ENCODE measurements around the gene NT5C1A.

The NT5C1A gene

GRCh38 chr1:39650431-39650830, 21.5 kb downstream of the NT5C1A start:
- Histone ChIP-seq H3K4me3 (replicated peaks; ENCODE audit: low read depth, low read length) (no peak overlapping the region), H3K36me3 (ENCODE audit: control insufficient read depth, insufficient read depth, low read length) (no peaks in the 10 kb centered on the region), H3K27me3 (replicated peaks; ENCODE audit: control insufficient read depth, insufficient read depth, low read length) (no peaks in the 10 kb centered on the region)
- no peak for TF ChIP-seq CTCF (IDR thresholded peaks at IDR 0.05; ENCODE audit: insufficient read depth, low read length, poor library complexity, severe bottlenecking)
- no peak for DNase-seq (ENCODE audit: extremely low read depth, insufficient read length)

- TF ChIP-seq CTCF (IDR thresholded peaks at IDR 0.05; ENCODE audit: insufficient read depth, low read length, poor library complexity, severe bottlenecking), result no peak
- DNase-seq (ENCODE audit: extremely low read depth, insufficient read length), result no peak
- Histone ChIP-seq H3K36me3 (ENCODE audit: control insufficient read depth, insufficient read depth, low read length) (no peaks in the 10 kb centered on the region), H3K4me3 (replicated peaks; ENCODE audit: low read depth, low read length) (no peak overlapping the region), H3K27me3 (replicated peaks; ENCODE audit: control insufficient read depth, insufficient read depth, low read length) (no peaks in the 10 kb centered on the region)
Measured at GRCh38 chr1:39649636-39650185, 22.2 kb downstream of the NT5C1A start.

DNA sequence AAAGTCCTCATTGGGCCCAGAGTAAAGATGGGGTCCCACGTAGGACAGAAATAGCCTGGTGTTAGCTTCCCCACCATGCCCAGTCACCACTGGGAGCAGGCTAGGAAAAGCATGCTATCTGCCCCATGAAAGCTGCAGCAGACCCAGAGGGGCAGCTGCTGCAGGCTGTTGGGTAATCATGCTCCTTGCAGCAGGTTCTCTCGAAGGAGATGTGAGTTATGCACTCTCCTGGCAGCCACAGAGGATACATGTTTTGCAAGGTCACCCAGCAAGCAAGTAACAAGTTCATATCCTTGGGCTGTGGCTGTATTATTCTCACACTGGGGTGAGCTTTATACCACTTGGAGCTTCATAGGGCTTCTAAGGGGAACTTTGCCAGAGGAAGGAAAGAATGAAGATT, 23.4 kb downstream of the NT5C1A start:
- no peak overlapping the region for H3K4me3 ChIP-seq (replicated peaks; ENCODE audit: low read depth, low read length)
- TF ChIP-seq CTCF (IDR thresholded peaks at IDR 0.05; ENCODE audit: insufficient read depth, low read length, poor library complexity, severe bottlenecking), result no peak
- DNase-seq (ENCODE audit: extremely low read depth, insufficient read length), result no peak
- no peaks in the 10 kb centered on the region for H3K36me3 ChIP-seq (ENCODE audit: control insufficient read depth, insufficient read depth, low read length)
- H3K27me3 ChIP-seq (replicated peaks; ENCODE audit: control insufficient read depth, insufficient read depth, low read length), result no peaks in the 10 kb centered on the region

DNA sequence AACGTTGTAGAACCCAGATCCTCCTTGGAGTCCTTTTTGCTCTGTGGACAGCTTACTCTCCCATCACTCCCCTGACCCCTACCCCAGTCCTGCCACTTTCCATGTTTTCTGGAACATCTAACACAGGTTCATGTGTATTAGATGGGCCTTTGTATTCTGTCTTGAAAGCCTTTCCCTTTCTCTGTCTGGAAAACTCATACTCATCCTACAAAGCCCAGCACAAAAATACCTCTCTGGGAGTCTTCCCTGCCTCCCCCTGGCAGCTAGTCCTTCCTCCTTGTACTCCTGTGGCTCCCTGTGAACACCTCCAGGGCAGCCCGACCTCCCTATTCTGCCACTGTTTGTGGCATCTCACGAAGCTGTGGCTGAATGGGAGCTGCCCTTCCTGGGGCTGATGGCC, 24.7 kb downstream of the NT5C1A start:
- Histone ChIP-seq H3K4me3 (replicated peaks; ENCODE audit: low read depth, low read length) (no peak overlapping the region), H3K27me3 (replicated peaks; ENCODE audit: control insufficient read depth, insufficient read depth, low read length) (no peaks in the 10 kb centered on the region), H3K36me3 (ENCODE audit: control insufficient read depth, insufficient read depth, low read length) (no peaks in the 10 kb centered on the region)
- no peak for TF ChIP-seq CTCF (IDR thresholded peaks at IDR 0.05; ENCODE audit: insufficient read depth, low read length, poor library complexity, severe bottlenecking)
- no peak for DNase-seq (ENCODE audit: extremely low read depth, insufficient read length)

DNA sequence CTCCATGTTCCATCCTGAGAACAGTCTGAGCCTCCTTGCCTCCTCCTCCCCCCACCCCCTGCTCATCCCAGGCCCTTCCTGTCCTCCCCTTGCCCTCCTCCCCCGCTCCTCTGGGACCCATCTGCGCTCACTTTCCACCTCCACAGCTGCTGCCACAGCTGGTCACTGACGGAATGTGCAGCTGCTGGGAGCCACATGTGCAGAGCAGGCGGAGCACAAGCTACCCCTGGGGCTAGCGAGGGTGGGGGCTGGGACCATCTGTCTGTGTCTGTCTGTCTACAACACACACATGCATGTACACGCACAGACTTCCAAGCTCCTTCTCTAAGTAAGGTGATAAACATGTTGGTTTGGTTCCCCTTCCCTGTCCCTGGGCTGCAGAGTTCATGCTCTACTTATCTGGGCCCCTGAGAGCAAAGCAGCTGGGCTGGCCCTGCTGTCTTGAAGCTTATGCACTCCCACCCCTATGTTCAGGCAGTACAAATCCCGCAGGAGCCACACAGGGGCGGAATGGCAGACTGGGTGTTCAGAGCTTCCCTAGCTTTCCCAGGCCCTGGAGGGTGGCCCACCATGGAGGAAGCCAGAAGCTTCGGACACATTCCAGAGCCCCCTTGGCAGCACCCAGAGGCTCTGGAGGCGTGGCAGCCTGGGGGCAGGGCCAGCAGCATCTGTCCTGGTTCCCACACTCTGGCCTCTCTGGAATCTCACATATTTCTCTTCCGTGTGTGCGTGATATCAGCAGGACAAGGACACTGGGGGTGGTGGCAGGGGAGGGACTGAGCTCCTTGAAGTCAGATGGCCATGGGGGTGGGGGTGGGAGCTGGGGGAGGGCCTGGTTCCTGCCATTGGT, 25.4 kb downstream of the NT5C1A start:
- H3K4me3 ChIP-seq (replicated peaks; ENCODE audit: low read depth, low read length), result no peak overlapping the region
- DNase-seq (ENCODE audit: extremely low read depth, insufficient read length), result no peak
- H3K27me3 ChIP-seq (replicated peaks; ENCODE audit: control insufficient read depth, insufficient read depth, low read length), result no peaks in the 10 kb centered on the region
- H3K36me3 ChIP-seq (ENCODE audit: control insufficient read depth, insufficient read depth, low read length), result no peaks in the 10 kb centered on the region
- no peak for TF ChIP-seq CTCF (IDR thresholded peaks at IDR 0.05; ENCODE audit: insufficient read depth, low read length, poor library complexity, severe bottlenecking)

All from GM06990 (cell line).